ENCODE results near the gene ATF1.
"Not testable (repeated sequence)": the region's sequence is repeated elsewhere in the genome, so short reads cannot be mapped to it uniquely, and the experiment has no call there.

ATF1 gene

GRCh38 chr12:50855679-50856078 lies 91.8 kb downstream of the ATF1 start:
- not testable (repeated sequence) for DNase-seq (ENCODE audit: low read depth, low spot score)

GRCh38 chr12:50859621-50860310 lies 95.9 kb downstream of the ATF1 start:
- DNase-seq (ENCODE audit: low read depth, low spot score): no peak

DNA sequence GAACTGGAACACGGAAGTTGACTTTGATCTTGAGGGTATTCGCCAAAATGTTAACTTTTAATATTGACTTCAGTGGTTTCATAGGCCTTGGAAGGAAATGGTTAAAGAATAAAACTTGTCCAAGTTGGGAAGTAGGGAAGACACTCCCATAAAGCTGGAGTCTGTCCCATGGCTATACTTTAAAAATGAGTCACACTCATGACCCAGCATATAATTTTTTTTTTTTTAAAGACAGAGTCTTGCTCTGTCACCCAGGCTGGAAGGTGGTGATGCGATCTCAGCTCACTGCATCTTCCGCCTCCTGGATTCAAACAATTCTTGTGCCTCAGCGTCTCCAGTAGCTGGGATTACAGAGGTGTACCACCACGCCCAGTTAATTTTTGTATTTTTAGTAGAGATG lies 98.4 kb downstream of the ATF1 start:
- DNase-seq (ENCODE audit: low read depth, low spot score): no peak

DNA sequence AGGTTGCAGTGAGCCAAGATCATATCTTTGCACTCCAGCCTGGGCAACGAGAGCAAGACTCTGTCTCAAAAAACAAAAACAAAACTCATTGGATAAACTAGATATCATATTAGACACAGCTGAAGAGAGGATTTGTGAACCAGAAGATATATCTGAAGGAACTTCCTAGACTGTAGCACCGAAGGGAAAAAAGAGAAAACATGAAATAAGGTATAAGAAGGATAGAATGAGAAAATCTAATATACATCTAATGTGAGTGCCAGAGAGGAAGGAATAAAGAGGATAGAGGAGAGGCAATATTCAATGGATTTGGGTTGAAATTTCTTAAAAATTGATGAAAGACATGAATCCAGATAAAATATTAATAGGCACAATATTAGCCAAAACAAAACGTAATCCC lies 101.4 kb downstream of the ATF1 start:
- no peak for DNase-seq (ENCODE audit: low read depth, low spot score)

GRCh38 chr12:50868881-50869280 lies 105.0 kb downstream of the ATF1 start:
- not testable (repeated sequence) for DNase-seq (ENCODE audit: low read depth, low spot score)

All from brain pericyte (primary cell).